Measurements from ENCODE around the gene DHX38. TPM values are rescaled to one million over a fixed set of nuclear protein-coding genes. Genes with fewer than 3 reads are reported as not detected.
A peak's percentile ranks its signal among the peaks of the same experiment; 100 is the strongest.

DHX38 gene
- total RNA-seq, 4 donors from 2014 or later = 37.6 to 60.8 (median 52.8) TPM

- DNase-seq = no peak
- Histone ChIP-seq H3K9me3 (no peaks in the 10 kb centered on the region), H3K27ac (no peak overlapping the region), H3K27me3 (no peaks in the 10 kb centered on the region), H3K4me3 (no peak overlapping the region), H3K4me1 (peaks cover 0 to 11% (median 5%) of the 10 kb centered on the region in 4 donors), H3K36me3 (no peaks in the 10 kb centered on the region)
- in situ Hi-C loops (cut with MboI; ENCODE audit: low pct_ligation_motif_present in 1 of 4, low pct_unique_long_range_greater_than_20kb in 1 of 4, low sequenced_read_pairs in 3 of 4) = loop anchor here in 2 of 4 donors (10.0 to 25.0 kb wide), 2 partner anchors 338 to 341 kb away; no protein-coding TSS in a partner anchor
- intact Hi-C loops (cut with DNase I; ENCODE audit: low total_unique reads) = no loop called here
- WGBS, 2 donors (ENCODE audit: low coverage in 1 of 2) = 100% methylated on average over 3 of the region's 3 CpGs; no CpG with 5 or more reads in 1 of the 2 donors
- TF ChIP-seq POLR2A (IDR thresholded peaks at IDR 0.05) (no peak), POLR2AphosphoS5 (IDR thresholded peaks at IDR 0.05) (no peak), EP300 (IDR thresholded peaks at IDR 0.05; ENCODE audit: low read depth) (no peak)
- TF ChIP-seq, protein P1, sequence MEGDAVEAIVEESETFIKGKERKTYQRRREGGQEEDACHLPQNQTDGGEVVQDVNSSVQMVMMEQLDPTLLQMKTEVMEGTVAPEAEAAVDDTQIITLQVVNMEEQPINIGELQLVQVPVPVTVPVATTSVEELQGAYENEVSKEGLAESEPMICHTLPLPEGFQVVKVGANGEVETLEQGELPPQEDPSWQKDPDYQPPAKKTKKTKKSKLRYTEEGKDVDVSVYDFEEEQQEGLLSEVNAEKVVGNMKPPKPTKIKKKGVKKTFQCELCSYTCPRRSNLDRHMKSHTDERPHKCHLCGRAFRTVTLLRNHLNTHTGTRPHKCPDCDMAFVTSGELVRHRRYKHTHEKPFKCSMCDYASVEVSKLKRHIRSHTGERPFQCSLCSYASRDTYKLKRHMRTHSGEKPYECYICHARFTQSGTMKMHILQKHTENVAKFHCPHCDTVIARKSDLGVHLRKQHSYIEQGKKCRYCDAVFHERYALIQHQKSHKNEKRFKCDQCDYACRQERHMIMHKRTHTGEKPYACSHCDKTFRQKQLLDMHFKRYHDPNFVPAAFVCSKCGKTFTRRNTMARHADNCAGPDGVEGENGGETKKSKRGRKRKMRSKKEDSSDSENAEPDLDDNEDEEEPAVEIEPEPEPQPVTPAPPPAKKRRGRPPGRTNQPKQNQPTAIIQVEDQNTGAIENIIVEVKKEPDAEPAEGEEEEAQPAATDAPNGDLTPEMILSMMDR (IDR thresholded peaks at IDR 0.05) = no peak
Observed at GRCh38 chr16:72124148-72124547, 30.5 kb downstream of the DHX38 start.

- H3K4me1 ChIP-seq = peaks cover 0 to 11% (median 5%) of the 10 kb centered on the region in 4 donors
- no peaks in the 10 kb centered on the region for H3K27me3 ChIP-seq
- no peaks in the 10 kb centered on the region for H3K36me3 ChIP-seq
- H3K9me3 ChIP-seq = no peaks in the 10 kb centered on the region
- H3K4me3 ChIP-seq = no peak overlapping the region
- H3K27ac ChIP-seq = peak overlapping the region in 2 of 4 donors; percentile 27 to 36
- intact Hi-C loops (cut with DNase I; ENCODE audit: low total_unique reads) = no loop called here
- WGBS, 2 donors (ENCODE audit: low coverage in 1 of 2) = 33 to 43% methylated on average over 5 to 12 of the region's 13 CpGs
- TF ChIP-seq, protein P1 (IDR thresholded peaks at IDR 0.05) = peak; percentile 65 to 80 (median 74)
- TF ChIP-seq POLR2AphosphoS5 (IDR thresholded peaks at IDR 0.05) = no peak
- peak; percentile 80 for DNase-seq
- in situ Hi-C loops (cut with MboI; ENCODE audit: low pct_ligation_motif_present in 1 of 4, low pct_unique_long_range_greater_than_20kb in 1 of 4, low sequenced_read_pairs in 3 of 4) = loop anchor here in 3 of 4 donors (10.0 to 25.0 kb wide), 2 partner anchors 337 to 340 kb away; no protein-coding TSS in a partner anchor
Observed at GRCh38 chr16:72124761-72125634, 31.4 kb downstream of the DHX38 start.

DNA sequence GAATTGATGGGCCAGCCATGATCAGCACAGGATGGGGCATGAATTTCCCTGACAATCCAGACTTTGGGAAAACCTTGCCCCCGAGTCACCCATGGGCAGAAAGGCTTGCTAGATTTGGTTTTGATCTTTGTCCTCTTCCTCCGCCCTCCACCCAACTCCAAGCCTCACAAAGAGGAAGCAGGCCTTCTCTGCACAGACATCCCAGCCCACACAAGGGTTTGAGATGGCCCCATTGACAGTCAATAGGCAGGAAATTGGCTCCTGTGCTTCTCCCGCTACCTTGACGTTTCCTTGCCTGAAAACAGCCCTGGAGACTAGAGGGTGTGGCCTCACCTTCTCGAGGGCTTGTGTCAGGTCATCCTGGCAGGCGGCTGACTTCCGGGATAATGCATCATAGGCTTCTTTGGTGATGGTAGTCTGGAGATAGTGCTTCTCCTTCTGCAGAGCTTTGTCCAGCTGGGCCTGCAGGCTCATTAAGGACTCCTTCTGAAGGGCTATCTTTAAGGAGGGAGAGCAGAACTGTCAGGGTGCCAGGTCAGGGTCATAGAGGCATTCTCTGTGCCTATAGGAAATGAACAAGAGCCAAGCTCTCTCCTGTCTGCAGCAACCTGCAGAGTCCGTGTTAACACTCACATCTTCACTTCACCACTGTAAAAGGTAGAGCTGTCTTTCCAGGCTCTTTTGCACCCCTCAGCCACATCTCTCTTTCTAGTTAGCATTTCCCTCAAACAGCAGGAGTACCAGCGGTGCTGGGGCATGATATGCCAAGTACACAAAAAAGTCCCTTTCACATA is 32.2 kb downstream of the DHX38 start:
- no peaks in the 10 kb centered on the region for H3K9me3 ChIP-seq
- peak overlapping the region in 3 of 4 donors; percentile 27 to 36 (median 35) for H3K27ac ChIP-seq
- in situ Hi-C loops (cut with MboI; ENCODE audit: low pct_ligation_motif_present in 1 of 4, low pct_unique_long_range_greater_than_20kb in 1 of 4, low sequenced_read_pairs in 3 of 4) (loop anchor here in 2 of 4 donors (10.0 to 25.0 kb wide), 2 partner anchors 336 to 339 kb away; no protein-coding TSS in a partner anchor), intact Hi-C loops (cut with DNase I; ENCODE audit: low total_unique reads) (no loop called here)
- peaks cover 0 to 11% (median 5%) of the 10 kb centered on the region in 4 donors for H3K4me1 ChIP-seq
- TF ChIP-seq EP300 (IDR thresholded peaks at IDR 0.05; ENCODE audit: low read depth) (no peak), POLR2AphosphoS5 (IDR thresholded peaks at IDR 0.05) (no peak), POLR2A (IDR thresholded peaks at IDR 0.05) (no peak)
- TF ChIP-seq, protein P1 (IDR thresholded peaks at IDR 0.05) = no peak
- H3K4me3 ChIP-seq = no peak overlapping the region
- H3K36me3 ChIP-seq = no peaks in the 10 kb centered on the region
- 61 to 66% methylated on average over 4 to 9 of the region's 9 CpGs for WGBS, 2 donors (ENCODE audit: low coverage in 1 of 2)
- H3K27me3 ChIP-seq = no peaks in the 10 kb centered on the region
- peak; percentile 43 for DNase-seq

GRCh38 chr16:72126429-72126765 is 32.8 kb downstream of the DHX38 start:
- intact Hi-C loops (cut with DNase I; ENCODE audit: low total_unique reads) (no loop called here), in situ Hi-C loops (cut with MboI; ENCODE audit: low pct_ligation_motif_present in 1 of 4, low pct_unique_long_range_greater_than_20kb in 1 of 4, low sequenced_read_pairs in 3 of 4) (loop anchor here in 2 of 4 donors (10.0 to 25.0 kb wide), 2 partner anchors 336 to 338 kb away; no protein-coding TSS in a partner anchor)
- H3K4me1 ChIP-seq = peaks cover 0 to 11% (median 5%) of the 10 kb centered on the region in 4 donors
- WGBS, 2 donors (ENCODE audit: low coverage in 1 of 2) = 35 to 50% methylated on average over 2 of the region's 2 CpGs
- H3K27ac ChIP-seq = peak overlapping the region in 3 of 4 donors; percentile 20 to 35 (median 27)
- no peaks in the 10 kb centered on the region for H3K9me3 ChIP-seq
- no peak for DNase-seq
- no peaks in the 10 kb centered on the region for H3K36me3 ChIP-seq
- H3K27me3 ChIP-seq = no peaks in the 10 kb centered on the region
- H3K4me3 ChIP-seq = no peak overlapping the region
- TF ChIP-seq EP300 (IDR thresholded peaks at IDR 0.05; ENCODE audit: low read depth) (no peak), POLR2AphosphoS5 (IDR thresholded peaks at IDR 0.05) (no peak)

Data from transverse colon (tissue), 4 donors.